UCSD-AML1 (cell line): Measurements from ENCODE around the gene GPR152.
"Not testable (repeated sequence)": the region's sequence is repeated elsewhere in the genome, so short reads cannot be mapped to it uniquely, and the experiment has no call there.

Experiments used
- DNase-seq: peaks from one replicate; lab custom pipeline; 2025; ENCODE audit not compliant: unreplicated experiment; lab: John Stamatoyannopoulos, UW

Gene GPR152

GRCh38 chr11:67412495-67413179 lies 39.9 kb downstream of the GPR152 start:
- no peak for DNase-seq

DNA sequence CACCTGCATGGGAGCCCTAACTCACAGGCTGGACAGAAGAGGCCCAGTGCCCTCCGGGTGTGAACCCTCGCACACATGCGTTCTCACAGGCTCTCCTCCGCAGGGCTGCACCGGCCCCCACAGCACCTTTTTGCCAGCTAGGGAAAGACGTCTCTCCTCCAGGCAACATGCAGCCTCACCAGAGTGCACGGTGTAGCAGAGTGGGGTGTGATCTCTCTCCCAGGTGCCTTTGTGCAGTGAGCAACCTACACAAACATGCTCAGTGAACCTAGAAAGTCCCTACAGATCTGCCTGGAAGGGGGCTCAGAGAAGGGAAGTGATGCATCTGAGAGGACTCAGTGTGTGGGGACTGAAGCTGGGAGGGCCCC lies 40.8 kb downstream of the GPR152 start:
- DNase-seq: no peak

GRCh38 chr11:67410984-67411784 lies 41.3 kb downstream of the GPR152 start:
- DNase-seq: no peak

GRCh38 chr11:67410369-67410831 lies 42.1 kb downstream of the GPR152 start:
- no peak for DNase-seq

- DNase-seq: no peak
Measured at GRCh38 chr11:67409781-67410368, 42.7 kb downstream of the GPR152 start.

DNA sequence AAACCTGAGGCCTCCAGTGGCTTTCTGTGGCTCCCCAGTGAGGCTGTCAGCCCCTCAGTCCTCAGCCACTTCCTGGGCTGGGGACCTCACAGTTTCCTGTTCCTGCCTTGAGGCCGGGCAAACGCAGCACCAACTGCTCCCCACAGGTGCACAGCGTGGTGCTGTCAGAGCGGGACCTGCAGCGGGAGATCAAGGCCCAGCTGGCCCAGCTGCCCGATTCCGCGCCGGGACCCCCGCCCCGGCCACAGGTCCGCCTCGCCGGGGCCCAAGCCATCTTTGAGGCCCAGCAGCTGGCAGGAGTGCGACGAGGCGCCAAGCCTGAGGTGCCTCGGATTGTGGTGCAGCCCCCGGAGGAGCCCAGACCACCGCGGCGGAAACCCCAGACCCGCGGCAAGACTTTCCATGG lies 43.3 kb downstream of the GPR152 start:
- peak; percentile 72 for DNase-seq

GRCh38 chr11:67408437-67409200 lies 43.9 kb downstream of the GPR152 start:
- no peak for DNase-seq

DNA sequence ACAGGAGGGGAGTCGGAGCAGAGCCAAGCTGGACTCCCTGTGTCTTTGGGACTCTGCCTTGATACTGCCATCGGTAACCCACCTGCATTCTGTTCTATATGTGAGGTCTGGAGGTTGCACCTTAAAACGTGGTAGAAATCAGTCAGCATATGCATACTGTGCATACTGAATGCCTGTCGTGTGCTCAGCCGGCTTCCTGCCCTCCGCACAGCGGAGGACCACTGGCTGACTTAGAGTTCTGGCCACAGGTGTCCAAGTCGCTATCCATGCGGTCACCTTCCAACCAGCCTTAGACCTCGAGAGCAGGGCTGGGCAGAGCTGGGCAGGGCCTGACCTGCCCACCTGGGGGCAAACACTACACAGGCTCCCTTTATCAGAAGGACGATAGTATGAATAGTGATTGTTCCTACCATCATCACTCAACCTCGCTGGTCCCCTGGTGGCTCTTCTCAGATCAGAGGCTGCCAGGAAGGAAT lies 44.8 kb downstream of the GPR152 start:
- no peak for DNase-seq

DNA sequence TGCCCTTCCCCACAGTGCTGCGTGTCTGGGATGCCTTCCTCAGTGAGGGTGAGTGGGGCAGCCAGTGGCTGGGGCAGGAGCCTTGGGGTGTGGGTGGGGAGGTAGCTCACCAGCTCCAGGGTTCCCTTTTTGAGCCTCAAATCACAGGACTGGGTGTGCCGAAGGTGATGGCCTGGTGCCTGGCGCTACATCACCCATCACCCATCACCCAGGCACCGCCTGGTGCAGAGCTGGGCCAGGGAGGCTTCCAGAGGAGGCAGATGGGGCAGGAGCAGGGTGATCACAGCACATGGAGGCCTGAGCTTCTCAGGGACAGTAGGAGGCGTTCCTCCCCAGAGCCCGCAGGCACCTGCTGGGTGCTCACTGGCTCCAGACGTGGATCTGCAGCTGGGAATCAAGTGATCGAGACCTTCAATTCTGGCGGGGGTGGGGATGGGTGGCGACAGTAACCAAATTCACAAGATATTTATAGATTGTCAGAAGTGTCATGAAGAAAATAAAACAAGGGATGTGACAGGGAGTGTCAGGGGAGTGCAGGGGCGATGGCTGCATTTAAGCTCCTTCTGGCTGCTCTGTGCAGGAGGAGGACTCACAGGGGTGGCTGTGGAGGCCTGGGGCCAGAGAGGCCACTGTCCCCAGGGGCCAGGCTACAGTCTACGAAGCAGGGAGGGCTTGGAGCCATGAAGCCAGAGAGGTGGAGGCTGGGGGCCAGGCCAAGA lies 45.4 kb downstream of the GPR152 start:
- no peak for DNase-seq

DNA sequence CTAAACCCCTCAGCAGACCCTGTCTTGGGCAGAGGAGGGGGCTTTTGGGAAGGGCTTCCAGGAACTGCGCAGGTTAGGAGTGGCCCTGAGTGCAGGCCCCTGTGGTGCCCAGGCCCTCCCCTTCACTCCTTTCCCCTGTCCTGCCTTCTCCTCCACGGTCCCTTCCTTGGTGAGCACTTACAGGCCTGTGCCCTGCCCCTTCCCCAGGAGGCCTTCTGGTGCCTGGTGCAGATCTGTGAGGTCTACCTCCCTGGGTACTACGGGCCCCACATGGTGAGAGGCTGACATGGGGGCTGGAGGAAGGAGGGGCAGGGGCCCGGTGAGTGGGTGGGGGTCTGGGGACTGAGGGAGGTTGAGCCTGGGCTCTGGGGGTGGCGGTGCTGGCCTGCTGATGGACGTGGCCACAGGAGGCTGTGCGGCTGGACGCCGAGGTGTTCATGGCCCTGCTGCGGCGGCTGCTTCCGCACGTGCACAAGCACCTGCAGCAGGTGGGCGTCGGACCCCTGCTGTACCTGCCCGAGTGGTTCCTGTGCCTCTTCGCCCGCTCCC lies 46.0 kb downstream of the GPR152 start:
- DNase-seq: no peak

DNA sequence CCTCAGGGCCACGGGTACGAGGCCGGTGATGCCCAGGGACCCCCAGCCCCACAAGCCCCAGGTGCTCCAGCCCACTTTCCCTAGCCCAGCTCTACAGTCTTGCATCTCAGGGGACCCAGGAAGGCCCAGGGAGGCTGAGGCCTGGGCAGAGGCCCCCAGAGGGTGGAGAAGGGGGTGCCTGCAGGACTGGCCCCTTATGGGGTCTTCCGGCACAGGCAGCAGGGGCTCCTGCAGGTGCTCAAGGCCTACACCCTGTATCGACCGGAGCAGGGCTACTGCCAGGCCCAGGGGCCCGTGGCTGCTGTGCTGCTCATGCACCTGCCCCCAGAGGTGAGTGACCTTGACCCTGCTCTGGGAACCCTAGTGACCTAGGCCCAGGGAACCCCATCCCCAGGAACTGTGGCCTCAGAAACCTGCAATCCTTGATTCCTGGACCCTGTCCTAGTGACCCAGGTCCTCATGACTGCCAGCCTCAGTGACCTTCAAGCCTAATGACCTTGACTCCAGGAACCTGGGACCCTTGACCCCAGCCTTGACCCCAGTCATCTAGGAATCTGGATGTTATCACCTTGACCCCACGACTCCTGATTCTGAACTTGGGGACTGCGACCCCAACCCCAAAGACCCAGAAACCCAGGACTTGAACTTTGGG lies 46.7 kb downstream of the GPR152 start:
- no peak for DNase-seq

- DNase-seq: no peak
Measured at GRCh38 chr11:67405196-67405567, 47.3 kb downstream of the GPR152 start.

DNA sequence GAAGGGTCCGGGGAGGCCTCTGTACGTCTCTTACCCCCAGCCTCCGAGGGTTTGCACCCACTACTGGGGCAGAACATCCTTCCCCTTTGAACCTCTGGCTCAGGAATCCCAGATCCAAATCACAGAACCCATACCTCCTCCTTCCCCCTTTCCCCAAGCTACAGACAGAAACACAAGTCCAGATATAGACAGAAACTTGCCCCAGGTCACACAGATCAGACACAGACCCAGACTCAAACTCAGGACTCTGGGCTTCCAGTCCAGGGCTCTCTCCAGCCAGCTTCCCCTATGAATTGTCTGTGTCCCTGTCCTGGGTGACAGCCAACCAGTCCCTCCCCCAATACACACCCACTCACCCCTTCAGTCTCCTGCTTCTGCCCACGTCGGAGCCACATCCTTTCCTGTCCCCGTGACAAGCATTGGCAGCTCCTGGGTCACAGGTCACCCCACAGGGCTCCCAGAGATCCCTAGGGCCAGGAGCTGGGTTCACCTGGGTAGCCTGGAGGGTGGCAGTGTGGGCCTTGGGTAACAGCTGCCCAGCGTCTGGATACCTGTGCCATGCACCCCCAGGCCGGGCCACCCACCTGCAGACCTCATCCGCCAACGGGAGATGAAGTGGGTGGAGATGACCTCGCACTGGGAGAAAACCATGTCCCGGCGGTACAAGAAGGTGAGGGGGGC lies 47.9 kb downstream of the GPR152 start:
- no peak for DNase-seq

DNA sequence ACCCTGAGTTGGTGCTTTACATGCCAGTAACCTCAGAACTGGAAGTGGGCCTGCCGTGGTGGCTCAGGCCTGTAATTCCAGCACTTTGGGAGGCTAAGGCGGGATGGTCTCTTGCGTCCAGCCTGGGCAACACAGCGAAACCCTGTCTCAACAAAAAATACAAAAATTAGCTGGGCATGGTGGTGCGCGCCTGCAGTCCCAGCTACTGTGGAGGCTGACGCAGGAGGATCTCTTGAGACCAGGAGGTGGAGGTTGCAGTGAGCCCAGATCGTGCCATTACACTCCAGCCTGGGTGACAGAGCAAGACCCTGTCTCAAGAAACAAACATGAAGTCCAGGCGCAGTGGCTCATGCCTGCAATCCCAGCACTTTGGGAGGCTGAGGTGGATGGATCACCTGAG lies 49.4 kb downstream of the GPR152 start:
- DNase-seq: not testable (repeated sequence)

DNA sequence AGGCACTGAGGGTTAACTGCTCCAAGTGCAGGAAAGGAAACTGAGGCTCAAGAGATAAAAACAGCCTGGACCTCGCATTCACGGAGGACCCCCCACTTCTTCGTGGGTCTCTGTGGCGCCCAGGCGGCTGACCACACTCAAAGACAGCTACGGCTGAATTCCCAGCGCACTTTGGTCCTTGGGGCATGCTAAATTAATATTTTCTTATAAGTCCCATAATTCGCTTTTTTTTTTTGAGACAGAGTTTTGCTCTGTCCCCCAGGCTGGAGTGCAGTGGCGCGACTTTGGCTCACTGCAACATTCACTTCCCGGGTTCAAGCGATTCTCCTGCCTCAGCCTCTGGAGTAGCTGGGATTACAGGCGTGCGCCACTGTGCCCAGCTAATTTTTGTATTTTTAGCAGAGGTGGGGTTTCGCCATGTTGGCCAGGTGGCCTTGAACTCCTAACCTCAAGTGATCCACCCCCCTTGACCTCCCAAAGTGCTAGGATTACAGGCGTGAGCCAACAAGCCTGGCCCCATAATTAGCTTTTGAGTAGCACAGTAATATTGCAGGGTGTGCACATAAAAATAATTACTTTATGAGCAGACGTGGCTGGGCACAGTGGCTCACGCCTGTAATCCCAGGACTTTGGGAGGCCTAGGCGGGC lies 50.2 kb downstream of the GPR152 start:
- DNase-seq: not testable (repeated sequence)

GRCh38 chr11:67401495-67402191 lies 50.9 kb downstream of the GPR152 start, which contains the start of gene PPP1CA:
TSS of gene PPP1CA (minus strand) at chr11:67401858. CDS start at chr11:67401782, 76 bp downstream.
- peak; percentile 91 for DNase-seq
